ENCODE results near the gene PIMREG.

Gene PIMREG

GRCh38 chr17:6460531-6461161 is 16.4 kb downstream of the PIMREG start:
- Histone ChIP-seq H3K4me3 (ENCODE audit: severe bottlenecking) (no peak overlapping the region), H3K36me3 (ENCODE audit: low read depth) (peaks cover 10% of the 10 kb centered on the region; the same call in 1 of the 2 replicates), H3K9me3 (ENCODE audit: severe bottlenecking) (no peaks in the 10 kb centered on the region), H3K27me3 (ENCODE audit: insufficient read depth, poor library complexity, severe bottlenecking) (no peaks in the 10 kb centered on the region), H3K27ac (ENCODE audit: poor library complexity, severe bottlenecking) (no peak overlapping the region), H3K4me1 (ENCODE audit: insufficient read depth, poor library complexity, severe bottlenecking) (peaks cover 7% of the 10 kb centered on the region)
- no peak for TF ChIP-seq CTCF (IDR thresholded peaks at IDR 0.05; ENCODE audit: poor library complexity, severe bottlenecking)
- no peak for DNase-seq (ENCODE audit: low spot score)
- ATAC-seq (ENCODE audit: low read depth), result no peak

GRCh38 chr17:6461246-6461645 is 17.0 kb downstream of the PIMREG start:
- ATAC-seq (ENCODE audit: low read depth) (no peak), DNase-seq (ENCODE audit: low spot score) (no peak)
- H3K4me3 ChIP-seq (ENCODE audit: severe bottlenecking), result no peak overlapping the region
- peaks cover 7% of the 10 kb centered on the region for H3K4me1 ChIP-seq (ENCODE audit: insufficient read depth, poor library complexity, severe bottlenecking)
- H3K27ac ChIP-seq (ENCODE audit: poor library complexity, severe bottlenecking), result no peak overlapping the region
- no peak for TF ChIP-seq CTCF (IDR thresholded peaks at IDR 0.05; ENCODE audit: poor library complexity, severe bottlenecking)
- H3K27me3 ChIP-seq (ENCODE audit: insufficient read depth, poor library complexity, severe bottlenecking), result no peaks in the 10 kb centered on the region
- H3K9me3 ChIP-seq (ENCODE audit: severe bottlenecking), result no peaks in the 10 kb centered on the region
- peaks cover 10% of the 10 kb centered on the region; the same call in 1 of the 2 replicates for H3K36me3 ChIP-seq (ENCODE audit: low read depth)

GRCh38 chr17:6461792-6462524 is 17.7 kb downstream of the PIMREG start:
- no peak for TF ChIP-seq CTCF (IDR thresholded peaks at IDR 0.05; ENCODE audit: poor library complexity, severe bottlenecking)
- no peak overlapping the region for H3K4me3 ChIP-seq (ENCODE audit: severe bottlenecking)
- DNase-seq (ENCODE audit: low spot score) (no peak), ATAC-seq (ENCODE audit: low read depth) (no peak)
- peaks cover 10% of the 10 kb centered on the region; the same call in 1 of the 2 replicates for H3K36me3 ChIP-seq (ENCODE audit: low read depth)
- H3K27ac ChIP-seq (ENCODE audit: poor library complexity, severe bottlenecking), result no peak overlapping the region
- H3K27me3 ChIP-seq (ENCODE audit: insufficient read depth, poor library complexity, severe bottlenecking), result no peaks in the 10 kb centered on the region
- H3K4me1 ChIP-seq (ENCODE audit: insufficient read depth, poor library complexity, severe bottlenecking), result peaks cover 7% of the 10 kb centered on the region
- no peaks in the 10 kb centered on the region for H3K9me3 ChIP-seq (ENCODE audit: severe bottlenecking)

- TF ChIP-seq CTCF (IDR thresholded peaks at IDR 0.05; ENCODE audit: poor library complexity, severe bottlenecking), result no peak
- DNase-seq (ENCODE audit: low spot score), result no peak
- Histone ChIP-seq H3K36me3 (ENCODE audit: low read depth) (peaks cover 10% of the 10 kb centered on the region; the same call in 1 of the 2 replicates), H3K4me3 (ENCODE audit: severe bottlenecking) (no peak overlapping the region), H3K27me3 (ENCODE audit: insufficient read depth, poor library complexity, severe bottlenecking) (no peaks in the 10 kb centered on the region), H3K9me3 (ENCODE audit: severe bottlenecking) (no peaks in the 10 kb centered on the region), H3K4me1 (ENCODE audit: insufficient read depth, poor library complexity, severe bottlenecking) (no peaks in the 10 kb centered on the region), H3K27ac (ENCODE audit: poor library complexity, severe bottlenecking) (no peak overlapping the region)
- no peak for ATAC-seq (ENCODE audit: low read depth)
Observed at GRCh38 chr17:6462692-6463091, 18.4 kb downstream of the PIMREG start.

All from RWPE2 (cell line).